Stimulated activated CD4-positive, alpha-beta T cell treated with anti-CD3 and anti-CD28 coated beads, Interleukin-15, amount 100 ng/mL, for 48 hours (primary cell): ENCODE results near the gene KCNH3.
"Not testable (repeated sequence)": the region's sequence is repeated elsewhere in the genome, so short reads cannot be mapped to it uniquely, and the experiment has no call there.

ENCODE experiments used
- DNase-seq, 2 donors: peaks; one replicate each; pipeline ENCODE4 v3.0.0-alpha.2; 2020; ENCODE audit warnings: low read depth in 2 of 2

KCNH3 gene, protein sequence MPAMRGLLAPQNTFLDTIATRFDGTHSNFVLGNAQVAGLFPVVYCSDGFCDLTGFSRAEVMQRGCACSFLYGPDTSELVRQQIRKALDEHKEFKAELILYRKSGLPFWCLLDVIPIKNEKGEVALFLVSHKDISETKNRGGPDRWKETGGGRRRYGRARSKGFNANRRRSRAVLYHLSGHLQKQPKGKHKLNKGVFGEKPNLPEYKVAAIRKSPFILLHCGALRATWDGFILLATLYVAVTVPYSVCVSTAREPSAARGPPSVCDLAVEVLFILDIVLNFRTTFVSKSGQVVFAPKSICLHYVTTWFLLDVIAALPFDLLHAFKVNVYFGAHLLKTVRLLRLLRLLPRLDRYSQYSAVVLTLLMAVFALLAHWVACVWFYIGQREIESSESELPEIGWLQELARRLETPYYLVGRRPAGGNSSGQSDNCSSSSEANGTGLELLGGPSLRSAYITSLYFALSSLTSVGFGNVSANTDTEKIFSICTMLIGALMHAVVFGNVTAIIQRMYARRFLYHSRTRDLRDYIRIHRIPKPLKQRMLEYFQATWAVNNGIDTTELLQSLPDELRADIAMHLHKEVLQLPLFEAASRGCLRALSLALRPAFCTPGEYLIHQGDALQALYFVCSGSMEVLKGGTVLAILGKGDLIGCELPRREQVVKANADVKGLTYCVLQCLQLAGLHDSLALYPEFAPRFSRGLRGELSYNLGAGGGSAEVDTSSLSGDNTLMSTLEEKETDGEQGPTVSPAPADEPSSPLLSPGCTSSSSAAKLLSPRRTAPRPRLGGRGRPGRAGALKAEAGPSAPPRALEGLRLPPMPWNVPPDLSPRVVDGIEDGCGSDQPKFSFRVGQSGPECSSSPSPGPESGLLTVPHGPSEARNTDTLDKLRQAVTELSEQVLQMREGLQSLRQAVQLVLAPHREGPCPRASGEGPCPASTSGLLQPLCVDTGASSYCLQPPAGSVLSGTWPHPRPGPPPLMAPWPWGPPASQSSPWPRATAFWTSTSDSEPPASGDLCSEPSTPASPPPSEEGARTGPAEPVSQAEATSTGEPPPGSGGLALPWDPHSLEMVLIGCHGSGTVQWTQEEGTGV

DNA sequence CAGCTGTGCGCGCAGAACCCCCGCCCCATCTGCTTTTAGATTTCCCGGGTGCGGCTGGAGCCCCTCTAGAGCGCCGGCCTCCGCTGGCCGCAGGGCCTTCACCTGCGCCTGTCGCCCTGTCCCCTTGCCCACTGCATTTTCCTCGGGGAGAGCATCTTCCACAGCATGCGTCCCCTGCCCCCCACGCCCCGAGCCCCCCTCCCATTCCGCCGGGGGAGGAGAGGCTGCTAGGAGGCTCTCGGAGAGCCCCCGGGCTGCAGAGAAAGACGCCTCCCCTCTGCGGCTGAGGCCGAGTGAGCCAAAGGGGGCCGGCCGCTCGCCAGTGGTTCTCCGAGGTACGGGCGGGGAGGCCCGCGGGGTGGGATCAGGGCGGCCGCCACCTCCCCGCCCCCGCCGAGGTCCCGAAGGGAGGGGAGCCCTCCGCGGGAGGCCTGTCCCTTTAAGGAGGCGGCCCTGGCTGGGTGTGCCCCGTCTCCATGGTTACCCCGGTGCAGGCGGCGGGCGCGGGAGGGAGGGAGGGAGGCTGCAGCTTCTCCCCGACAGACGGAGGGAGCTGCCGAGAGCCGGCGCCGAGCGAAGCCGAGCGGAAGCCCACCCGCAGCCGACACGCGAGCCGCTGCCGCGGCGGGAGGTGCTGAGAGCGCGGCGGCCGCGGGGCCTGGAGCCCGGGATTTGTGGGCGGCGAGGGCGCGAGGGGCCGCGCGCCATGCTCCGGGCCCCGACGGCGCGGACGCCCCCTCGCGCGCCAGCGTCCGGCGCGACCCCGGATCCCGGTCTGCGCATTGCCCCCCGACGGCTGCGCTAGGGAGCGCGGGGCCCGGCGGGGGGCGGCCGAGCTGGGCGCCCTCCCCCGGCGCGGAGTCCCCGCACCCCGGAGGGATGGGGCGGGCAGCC is at the start of gene KCNH3:
TSS of gene KCNH3 (plus strand) at position 521 of the 894 bp plus-strand sequence. CDS start 387 bp downstream, outside the sequence.
- peak; percentile 62 to 73 for DNase-seq

DNA sequence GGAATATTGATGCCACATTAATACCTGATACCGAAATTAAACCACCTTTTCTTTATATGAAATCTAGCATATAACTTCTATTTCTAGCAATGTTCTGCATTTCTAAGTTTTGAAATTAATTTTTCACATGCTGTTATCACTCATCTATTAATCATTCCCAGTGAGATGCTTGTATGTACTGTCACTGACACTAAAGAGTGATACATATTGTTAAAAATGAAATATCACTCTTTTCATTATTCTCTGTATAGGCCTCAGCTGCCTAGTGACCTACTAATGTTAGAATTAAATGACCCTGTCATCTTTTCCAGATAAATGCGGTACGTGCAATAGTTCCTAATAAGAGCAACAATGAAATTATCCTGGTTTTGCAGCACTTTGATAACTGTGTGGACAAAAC is 49.7 kb upstream of the KCNH3 start:
- DNase-seq: no peak

DNA sequence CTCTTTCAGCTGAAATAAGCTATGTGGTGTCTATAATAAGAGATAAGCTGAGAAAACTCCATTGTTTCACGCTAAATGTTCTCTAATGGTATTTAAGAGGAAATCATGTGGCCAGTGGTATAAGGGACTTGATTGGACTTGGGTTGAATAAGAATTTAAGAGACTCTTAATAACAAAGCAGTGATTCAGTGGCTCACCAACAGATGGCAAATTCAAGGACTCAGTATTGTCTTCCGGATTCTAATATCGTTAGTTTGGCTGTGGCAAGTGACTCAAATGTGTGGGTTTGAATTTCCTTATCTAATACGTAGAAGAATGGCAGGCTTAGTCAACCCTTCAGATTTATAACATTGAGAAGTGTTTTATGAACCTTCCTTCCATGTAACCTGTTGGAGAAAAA is 49.1 kb upstream of the KCNH3 start:
- DNase-seq: no peak

DNA sequence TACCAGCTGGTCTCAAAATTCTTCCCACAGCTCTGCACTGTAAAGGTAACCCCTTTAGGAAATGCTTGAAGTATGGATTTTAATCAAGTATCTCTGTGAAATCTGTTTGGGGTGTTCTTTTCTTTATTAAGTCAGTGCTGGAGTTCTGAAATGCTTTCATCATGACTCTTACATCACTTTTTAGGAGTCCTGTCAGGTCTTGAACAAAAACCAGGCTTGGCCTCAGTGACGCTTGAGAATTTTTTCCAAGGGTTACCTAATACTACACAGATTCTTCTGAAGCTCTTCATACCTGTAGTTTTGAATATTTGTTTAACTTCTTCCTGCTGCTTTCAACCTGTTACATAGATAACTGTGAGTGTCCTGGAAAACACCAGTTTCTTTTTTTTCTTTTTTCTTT is 47.0 kb upstream of the KCNH3 start:
- DNase-seq: no peak

DNA sequence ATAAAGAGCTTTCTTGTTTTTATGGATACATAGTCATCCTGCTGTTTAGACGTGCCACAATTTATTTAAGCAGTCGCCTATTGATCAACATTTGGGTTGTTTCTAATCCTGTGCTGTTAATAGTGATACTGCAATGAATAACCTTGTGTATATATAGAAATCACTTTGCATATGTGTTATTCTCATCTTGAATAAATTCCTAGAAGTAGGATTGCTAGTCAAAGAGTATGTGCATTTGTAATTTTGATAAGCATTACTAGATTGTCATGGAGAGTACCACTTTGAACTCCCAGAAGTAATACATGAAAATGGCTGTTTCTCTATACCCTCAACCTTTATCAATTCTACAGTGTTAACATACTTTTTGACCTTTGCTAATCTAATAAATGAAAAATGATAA is 44.9 kb upstream of the KCNH3 start:
- DNase-seq: no peak

DNA sequence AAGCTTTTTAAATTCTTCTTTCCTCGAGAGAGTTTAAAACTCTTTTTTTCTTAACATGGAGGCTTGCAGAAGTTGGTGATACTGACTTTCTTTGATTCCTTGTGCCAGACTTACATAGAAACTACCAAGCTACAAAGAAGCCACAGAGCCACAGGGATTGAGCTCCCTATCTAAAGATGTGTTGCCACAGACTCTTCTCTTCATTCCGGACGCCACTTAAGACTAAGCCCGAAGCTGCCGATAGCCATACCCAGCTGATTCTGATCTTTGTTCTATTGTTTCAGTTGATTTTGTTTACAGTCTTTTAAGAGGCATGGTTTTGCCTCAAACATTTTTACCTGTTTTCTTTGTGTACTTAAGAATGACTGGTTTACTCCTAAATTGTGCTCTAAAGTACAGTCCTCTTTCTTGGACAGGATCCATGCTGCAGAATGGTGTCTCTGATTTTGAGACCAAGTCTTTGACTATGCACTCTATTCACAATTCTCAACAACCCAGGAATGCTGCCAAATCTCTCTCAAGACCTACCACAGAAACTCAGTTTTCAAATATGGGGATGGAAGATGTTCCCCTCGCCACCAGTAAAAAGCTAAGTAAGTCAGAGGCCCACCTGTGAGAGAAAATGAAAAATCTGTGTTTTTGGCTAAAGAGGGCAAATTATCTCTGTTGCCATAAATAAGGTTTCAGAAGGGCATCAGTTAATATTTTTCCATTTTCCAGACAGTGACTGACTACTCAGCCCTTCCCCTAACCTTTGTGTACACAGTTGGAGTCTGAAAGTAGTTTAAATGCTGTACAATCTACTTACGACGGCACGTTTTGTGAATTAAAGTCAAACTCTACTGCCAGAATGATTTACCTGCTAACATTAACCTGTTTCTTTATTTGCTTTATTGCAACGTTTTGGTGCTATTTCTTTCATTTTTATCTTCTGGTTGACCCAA is 42.1 kb upstream of the KCNH3 start:
- DNase-seq: no peak

DNA sequence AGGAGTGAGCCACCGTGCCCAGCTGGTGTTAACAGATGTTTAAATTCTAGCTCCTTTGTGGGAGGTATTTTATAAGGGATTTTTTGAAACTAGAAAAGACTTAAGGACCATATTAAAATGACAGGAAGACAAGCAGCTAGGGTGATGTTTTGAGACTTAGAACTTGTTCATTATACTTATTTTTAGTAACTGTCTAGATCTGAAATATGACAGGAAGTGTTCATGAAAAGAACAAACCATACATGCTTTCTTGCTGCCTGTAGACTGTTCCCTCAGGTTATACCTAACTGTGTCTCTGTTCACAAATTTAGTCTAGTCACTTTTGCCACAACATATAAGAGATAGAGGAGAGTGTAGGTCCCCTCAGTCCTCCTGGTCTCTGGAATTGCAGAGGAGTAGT is 36.9 kb upstream of the KCNH3 start:
- no peak for DNase-seq

DNA sequence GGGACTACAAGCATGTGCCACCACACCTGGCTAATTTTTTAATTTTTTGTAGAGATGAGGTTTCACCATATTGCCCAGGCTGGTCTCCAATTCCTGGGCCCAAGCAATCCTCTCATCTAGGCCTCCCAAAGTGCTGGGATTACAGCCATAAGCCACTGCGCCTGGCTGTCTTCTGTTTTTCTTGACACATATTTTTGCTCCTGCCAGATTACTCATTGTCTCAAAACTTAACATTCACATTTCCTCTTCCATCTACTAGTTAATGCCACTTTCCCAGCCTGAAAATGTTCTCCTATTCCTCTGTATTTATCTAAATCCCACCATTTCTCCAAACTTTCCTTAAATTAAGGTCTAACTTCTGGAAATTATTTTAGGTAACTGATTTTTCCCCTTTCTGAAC is 36.2 kb upstream of the KCNH3 start:
- DNase-seq: no peak

DNA sequence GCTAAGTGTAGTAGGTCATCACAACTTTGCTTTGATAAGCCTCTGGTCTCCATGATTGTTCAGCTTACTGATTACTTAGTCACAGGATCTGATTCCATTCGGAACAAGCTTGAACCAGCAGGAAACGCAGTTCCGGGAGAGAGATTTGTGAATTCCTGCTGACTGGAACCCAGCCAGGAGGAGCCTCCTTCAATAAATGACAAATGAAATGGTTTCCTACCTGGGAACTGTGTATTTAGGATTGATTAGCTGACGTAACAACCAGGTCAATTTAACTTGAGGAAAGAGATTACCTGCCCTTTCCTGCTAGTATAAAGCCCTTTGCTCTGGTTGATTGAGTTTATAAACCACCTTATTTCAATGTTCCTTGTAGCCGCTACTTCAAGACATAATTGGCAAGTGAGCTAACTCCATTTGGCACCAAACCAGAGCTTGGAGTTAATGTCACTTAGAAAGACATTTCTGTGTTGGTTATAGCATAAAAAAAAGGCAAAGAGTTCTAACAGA is 35.1 kb upstream of the KCNH3 start:
- DNase-seq: no peak

DNA sequence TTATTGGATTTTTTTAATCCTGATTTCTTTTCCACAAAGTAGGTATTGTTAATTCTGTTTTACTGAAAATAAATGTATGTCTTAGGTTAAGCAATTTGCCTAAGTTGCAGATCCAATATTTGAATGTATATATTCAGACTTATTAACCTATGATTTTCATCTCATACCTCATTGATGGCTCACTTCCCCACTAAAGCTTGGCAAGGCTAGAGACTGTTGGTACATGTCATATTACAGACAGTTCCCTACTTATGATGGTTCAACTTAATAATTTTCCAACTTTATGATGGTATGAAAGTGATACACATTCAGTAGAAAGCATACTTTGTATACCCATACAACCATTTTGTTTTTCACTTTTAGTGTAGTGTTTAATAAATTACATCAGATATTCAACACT is 33.2 kb upstream of the KCNH3 start:
- DNase-seq: no peak

DNA sequence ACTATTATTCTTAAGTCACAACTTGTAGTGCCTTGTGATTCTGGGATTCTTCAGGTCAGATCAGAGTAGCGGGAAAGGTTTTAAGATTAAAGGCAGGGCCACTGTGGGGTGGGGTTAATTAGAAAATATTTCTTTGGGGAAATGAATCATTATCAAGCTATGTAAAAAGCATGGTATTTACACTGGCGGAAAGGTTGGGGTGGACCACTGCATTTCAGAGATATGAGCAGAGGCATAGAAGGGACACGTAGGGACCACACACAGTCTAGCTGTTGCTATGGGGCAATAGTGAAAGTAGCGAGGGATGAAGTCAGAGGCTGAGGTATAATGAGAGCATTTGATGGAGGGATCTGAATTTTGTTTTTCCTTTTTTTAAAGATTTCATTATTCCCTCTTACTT is 31.7 kb upstream of the KCNH3 start:
- DNase-seq: no peak

DNA sequence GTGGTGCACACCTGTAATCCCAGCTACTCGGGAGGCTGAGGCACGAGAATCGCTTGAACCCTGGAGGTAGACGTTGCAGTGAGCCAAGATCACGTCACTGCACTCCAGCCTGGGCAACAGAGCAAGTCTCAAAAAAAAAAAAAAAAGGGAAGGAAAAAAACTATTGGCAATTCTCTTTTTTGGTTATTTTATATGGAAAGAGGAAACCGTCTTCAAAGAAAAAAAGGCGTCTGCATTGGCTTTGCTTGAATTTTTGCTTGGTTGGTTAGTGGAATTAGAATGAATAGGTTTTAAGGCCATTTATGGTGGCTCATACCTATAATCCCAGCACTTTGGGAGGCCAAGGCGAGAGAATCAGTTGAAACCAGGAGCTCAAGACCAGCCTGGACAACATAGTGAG is 29.1 kb upstream of the KCNH3 start:
- not testable (repeated sequence) for DNase-seq

DNA sequence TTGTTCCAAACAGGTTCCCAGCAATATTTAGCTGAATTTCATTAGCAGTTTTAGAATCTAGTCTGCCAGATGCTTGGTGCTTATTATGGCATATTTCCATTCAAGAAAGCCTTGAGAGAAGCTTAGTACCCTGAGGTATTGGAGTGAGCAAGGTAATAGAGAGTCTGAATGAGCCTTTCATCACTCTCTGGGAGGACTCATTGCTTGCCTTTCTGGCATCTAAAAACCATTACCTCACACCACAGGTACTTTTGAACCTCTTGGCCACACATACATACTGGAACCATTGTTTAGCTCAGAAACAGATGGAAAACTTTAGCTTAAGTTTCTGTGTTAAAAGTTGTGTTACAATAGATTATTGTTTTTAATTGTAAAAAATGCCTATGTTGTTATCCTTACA is 27.4 kb upstream of the KCNH3 start:
- no peak for DNase-seq

DNA sequence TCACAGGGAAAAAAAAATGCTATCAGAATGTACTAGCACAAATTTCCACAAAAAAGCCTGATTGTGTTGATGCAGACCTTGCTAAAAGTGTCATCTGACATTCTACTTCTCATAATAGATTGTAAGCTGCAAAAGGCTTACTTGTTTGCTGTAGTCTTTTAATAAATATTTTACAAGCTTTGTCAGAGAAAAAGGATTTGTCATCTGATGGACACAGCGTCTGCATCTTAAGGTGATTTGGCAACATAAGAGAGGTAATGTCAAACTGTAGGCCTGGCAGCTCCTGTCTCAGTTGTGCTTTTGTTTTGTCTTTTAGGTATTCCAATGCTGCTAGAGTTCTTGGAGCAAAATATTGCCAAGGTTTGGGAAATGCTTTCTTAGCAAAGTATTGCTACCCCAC is 26.3 kb upstream of the KCNH3 start:
- DNase-seq: no peak

DNA sequence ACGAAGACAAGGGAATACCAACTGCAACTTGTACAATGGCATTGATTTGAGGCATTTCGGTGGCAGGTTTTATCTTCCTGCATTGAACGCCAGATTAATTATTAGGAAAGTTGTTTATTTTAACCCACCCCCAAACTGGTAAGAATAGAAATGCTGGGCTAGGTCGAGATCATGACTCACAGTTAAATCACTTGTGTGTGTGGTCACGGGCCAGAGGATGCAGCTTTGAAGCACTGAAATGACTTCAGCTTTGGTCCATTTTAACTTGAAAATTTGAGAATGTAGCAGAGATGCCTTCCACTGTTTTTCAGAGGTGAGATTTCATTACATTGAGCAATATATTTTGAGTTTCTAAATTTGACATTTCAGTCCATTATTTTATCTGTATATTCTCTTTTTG is 23.6 kb upstream of the KCNH3 start:
- no peak for DNase-seq

DNA sequence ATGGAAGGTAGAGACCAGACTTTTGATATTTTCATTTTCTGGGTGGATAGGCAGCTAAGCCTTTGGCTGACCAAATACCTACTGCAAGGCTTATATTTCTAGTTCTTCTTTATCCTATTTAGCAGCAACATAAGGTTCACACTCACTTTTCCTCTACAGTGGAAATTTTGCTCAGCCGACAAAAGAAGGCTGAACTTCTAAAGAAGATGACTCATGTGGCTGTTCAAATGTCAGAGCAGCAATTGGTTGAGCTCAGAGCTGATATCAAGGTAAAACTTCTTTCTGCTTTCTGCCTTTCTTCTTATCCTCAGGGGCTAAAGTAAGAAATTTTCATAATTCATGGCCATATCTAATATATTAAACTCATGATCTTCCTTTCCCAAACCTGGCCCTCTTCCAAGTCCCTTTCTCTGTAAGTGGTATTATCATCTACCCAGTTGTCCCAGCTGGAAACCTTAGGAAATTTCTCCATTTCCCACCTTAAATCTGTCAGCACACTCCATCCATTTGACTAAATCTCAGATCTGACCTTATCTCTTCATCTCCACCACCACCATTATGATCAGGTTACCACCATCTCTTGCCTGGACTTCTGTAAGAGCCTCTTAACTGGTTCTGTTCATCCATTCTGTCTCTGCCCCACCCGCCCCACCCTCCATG is 19.8 kb upstream of the KCNH3 start:
- DNase-seq: no peak

DNA sequence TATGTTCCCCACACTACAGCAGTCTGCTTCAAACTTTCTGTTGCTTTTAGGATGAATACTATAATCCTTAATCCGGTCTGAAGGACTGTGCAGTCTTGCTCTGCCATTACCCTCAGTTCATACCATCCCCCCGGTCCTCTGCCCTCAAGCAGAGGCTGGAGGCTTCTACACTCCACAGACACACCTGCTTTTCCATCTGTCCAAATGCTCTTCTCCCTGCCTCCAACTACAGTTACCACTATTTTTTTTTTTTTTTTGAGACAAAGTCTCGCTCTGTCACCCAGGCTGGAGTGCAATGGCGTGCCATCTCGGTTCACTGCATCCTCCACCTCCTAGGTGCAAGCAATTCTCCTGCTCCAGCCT is 19.3 kb upstream of the KCNH3 start:
- DNase-seq: no peak

DNA sequence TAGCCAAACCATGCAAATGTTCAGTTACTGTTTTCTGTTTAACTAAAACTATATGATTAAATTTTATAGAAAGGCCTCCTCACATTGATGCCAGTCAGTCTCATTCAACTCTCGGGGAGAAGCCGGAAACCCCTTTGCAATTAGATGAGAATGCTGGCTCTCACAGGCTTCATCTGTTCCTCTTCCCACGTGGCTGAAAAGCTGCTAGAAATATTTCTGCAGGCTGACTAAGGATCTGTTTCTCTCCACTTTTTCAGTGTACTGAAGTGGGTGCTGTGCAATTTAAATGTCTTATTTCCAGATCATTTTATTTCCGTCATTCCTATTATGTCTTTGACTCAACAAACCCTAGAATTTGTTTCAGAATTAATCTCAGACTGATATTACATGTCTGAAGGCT is 17.4 kb upstream of the KCNH3 start:
- DNase-seq: no peak

DNA sequence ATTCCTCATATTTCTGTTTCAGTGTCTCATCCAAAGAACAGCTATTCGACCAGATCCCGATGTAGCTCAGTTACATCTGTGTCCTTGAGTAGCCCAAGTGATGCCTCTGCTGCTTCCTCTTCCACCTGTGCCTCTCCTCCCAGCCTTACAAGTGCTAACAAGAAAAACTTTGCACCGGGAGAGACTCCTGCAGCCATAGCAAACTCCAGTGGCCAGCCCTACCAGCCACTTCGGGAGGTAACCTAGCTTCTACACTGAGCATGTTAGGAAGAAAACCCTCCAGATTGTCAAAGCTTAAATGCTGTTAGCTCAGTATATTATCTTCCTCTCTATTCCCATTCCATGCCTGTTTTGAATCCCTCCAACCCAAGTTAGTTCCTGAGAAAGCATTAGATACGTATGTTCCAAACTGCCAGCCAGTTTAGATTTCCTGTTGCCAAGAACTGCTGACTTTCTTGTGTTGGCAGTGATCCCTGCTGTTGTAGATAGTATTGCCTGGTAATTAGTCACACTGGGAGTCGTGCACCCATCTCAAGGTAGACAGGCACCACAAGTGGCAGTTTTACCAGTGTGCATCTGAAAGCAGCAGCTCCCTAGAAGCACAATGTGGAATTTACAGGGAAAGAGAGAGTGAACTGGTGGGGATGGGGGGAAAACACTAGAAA is 14.0 kb upstream of the KCNH3 start:
- no peak for DNase-seq
